Progenitor cell of endocrine pancreas (in vitro differentiated cells): ENCODE results near the gene C1orf185. TPM values are rescaled to one million over a fixed set of nuclear protein-coding genes. Genes with fewer than 3 reads are reported as not detected.
"Not testable (repeated sequence)": the region's sequence is repeated elsewhere in the genome, so short reads cannot be mapped to it uniquely, and the experiment has no call there.

Source experiments
- DNase-seq: peaks from one replicate; pipeline ENCODE4 v3.0.0; 2021; ENCODE audit warnings: low spot score; ENCODE audit not compliant: unreplicated experiment
- H3K27ac Mint-ChIP-seq: 2 replicates; pipeline ENCODE4 v1.8.0; 2021; ENCODE audit warnings: mild to moderate bottlenecking, moderate library complexity, mixed read lengths
- H3K27me3 Mint-ChIP-seq: 2 replicates; pipeline ENCODE4 v1.8.0; 2021; ENCODE audit warnings: mixed read lengths
- H3K36me3 Mint-ChIP-seq: 2 replicates; pipeline ENCODE4 v1.8.0; 2022; ENCODE audit warnings: mixed read lengths; ENCODE audit not compliant: insufficient read depth
- H3K4me1 Mint-ChIP-seq: 2 replicates; pipeline ENCODE4 v1.8.0; 2021; ENCODE audit warnings: low read depth, mixed read lengths
- H3K4me3 Mint-ChIP-seq: 2 replicates; pipeline ENCODE4 v1.8.0; 2021; ENCODE audit warnings: low read depth, mild to moderate bottlenecking, moderate library complexity, mixed read lengths
- H3K9me3 Mint-ChIP-seq: 2 replicates; pipeline ENCODE4 v1.8.0; 2021; ENCODE audit warnings: low read depth, mixed read lengths
- CTCF ChIP-seq: fragments of 200-600 bp; sonication (generic); IDR thresholded peaks from one replicate; pipeline ENCODE4 v1.5.0; 2021; ENCODE audit warnings: antibody characterized with exemption, mild to moderate bottlenecking; ENCODE audit not compliant: unreplicated experiment
- total RNA-seq: library from RNA; stranded (reverse); gene quantifications from 2 replicates; pipeline ENCODE4 v1.2.1, GENCODE V29; 2021

The C1orf185 gene
- total RNA-seq, 1 donor from 2014 or later: not detected

- peaks cover 9% of the 10 kb centered on the region for H3K27me3 Mint-ChIP-seq
- H3K27ac Mint-ChIP-seq: no peak overlapping the region
- no peak for DNase-seq
- peaks cover 7% of the 10 kb centered on the region for H3K9me3 Mint-ChIP-seq
- H3K4me1 Mint-ChIP-seq: no peaks in the 10 kb centered on the region
- H3K36me3 Mint-ChIP-seq: no peaks in the 10 kb centered on the region
- no peak overlapping the region for H3K4me3 Mint-ChIP-seq
- no peak for TF ChIP-seq CTCF
These were observed 55.4 kb downstream of the C1orf185 start for GRCh38 chr1:51157395-51157794.

GRCh38 chr1:51158263-51158662 is 56.2 kb downstream of the C1orf185 start:
- TF ChIP-seq CTCF: no peak
- no peaks in the 10 kb centered on the region for H3K4me1 Mint-ChIP-seq
- H3K9me3 Mint-ChIP-seq: peaks cover 7% of the 10 kb centered on the region
- no peak for DNase-seq
- H3K27ac Mint-ChIP-seq: no peak overlapping the region
- H3K27me3 Mint-ChIP-seq: peaks cover 9% of the 10 kb centered on the region
- no peak overlapping the region for H3K4me3 Mint-ChIP-seq
- H3K36me3 Mint-ChIP-seq: no peaks in the 10 kb centered on the region

GRCh38 chr1:51162560-51162959 is 60.5 kb downstream of the C1orf185 start:
- not testable (repeated sequence) for H3K4me3 Mint-ChIP-seq, H3K27ac Mint-ChIP-seq, H3K27me3 Mint-ChIP-seq, DNase-seq, H3K4me1 Mint-ChIP-seq, H3K9me3 Mint-ChIP-seq, H3K36me3 Mint-ChIP-seq

- Mint-ChIP-seq H3K27ac (no peak overlapping the region), H3K4me3 (no peak overlapping the region), H3K36me3 (no peaks in the 10 kb centered on the region), H3K4me1 (no peaks in the 10 kb centered on the region), H3K27me3 (no peaks in the 10 kb centered on the region), H3K9me3 (no peaks in the 10 kb centered on the region)
- DNase-seq: no peak
- no peak for TF ChIP-seq CTCF
These were observed 63.5 kb downstream of the C1orf185 start for GRCh38 chr1:51165540-51165939.

GRCh38 chr1:51168266-51168845 is 66.3 kb downstream of the C1orf185 start:
- Mint-ChIP-seq H3K9me3 (no peaks in the 10 kb centered on the region), H3K4me1 (no peaks in the 10 kb centered on the region), H3K36me3 (no peaks in the 10 kb centered on the region), H3K4me3 (no peak overlapping the region), H3K27me3 (no peaks in the 10 kb centered on the region), H3K27ac (no peak overlapping the region)
- DNase-seq: no peak
- no peak for TF ChIP-seq CTCF

GRCh38 chr1:51168936-51169335 is 66.9 kb downstream of the C1orf185 start:
- no peaks in the 10 kb centered on the region for H3K9me3 Mint-ChIP-seq
- no peaks in the 10 kb centered on the region for H3K4me1 Mint-ChIP-seq
- no peak overlapping the region for H3K4me3 Mint-ChIP-seq
- H3K27me3 Mint-ChIP-seq: no peaks in the 10 kb centered on the region
- DNase-seq: no peak
- H3K36me3 Mint-ChIP-seq: no peaks in the 10 kb centered on the region
- H3K27ac Mint-ChIP-seq: no peak overlapping the region
- TF ChIP-seq CTCF: no peak
